ENCODE data around the gene LAT.
"Not testable (repeated sequence)": the region's sequence is repeated elsewhere in the genome, so short reads cannot be mapped to it uniquely, and the experiment has no call there.

Gene LAT

GRCh38 chr16:28984619-28985135 is at the start of gene LAT:
LAT (plus strand) TSS chr16:28985052; CDS start chr16:28985418, 366 bp downstream.
- DNase-seq (ENCODE audit: low read depth in 2 of 3, low spot score in 1 of 3): peak in 2 of 3 donors; percentile 45 to 66

DNA sequence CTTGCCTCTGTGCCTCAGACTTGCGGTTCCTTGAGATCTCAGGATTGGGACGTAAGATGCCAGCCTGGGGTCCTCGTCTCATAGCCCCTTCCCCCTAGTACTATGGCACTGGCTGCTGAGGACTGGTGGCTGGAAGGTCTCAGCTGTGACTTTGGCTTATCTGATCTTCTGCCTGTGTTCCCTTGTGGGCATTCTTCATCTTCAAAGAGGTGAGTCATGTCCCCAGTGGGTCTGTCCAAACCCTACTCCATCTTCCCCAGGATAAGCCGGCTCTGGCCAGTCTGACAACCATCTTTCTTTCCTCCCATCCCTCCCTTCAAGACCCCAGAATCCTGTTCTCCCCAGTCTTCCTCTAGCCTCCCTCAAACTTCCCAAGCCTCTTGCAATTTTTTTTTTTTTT is 49.5 kb upstream of the LAT start:
- DNase-seq (ENCODE audit: low read depth in 2 of 3, low spot score in 1 of 3): no peak

DNA sequence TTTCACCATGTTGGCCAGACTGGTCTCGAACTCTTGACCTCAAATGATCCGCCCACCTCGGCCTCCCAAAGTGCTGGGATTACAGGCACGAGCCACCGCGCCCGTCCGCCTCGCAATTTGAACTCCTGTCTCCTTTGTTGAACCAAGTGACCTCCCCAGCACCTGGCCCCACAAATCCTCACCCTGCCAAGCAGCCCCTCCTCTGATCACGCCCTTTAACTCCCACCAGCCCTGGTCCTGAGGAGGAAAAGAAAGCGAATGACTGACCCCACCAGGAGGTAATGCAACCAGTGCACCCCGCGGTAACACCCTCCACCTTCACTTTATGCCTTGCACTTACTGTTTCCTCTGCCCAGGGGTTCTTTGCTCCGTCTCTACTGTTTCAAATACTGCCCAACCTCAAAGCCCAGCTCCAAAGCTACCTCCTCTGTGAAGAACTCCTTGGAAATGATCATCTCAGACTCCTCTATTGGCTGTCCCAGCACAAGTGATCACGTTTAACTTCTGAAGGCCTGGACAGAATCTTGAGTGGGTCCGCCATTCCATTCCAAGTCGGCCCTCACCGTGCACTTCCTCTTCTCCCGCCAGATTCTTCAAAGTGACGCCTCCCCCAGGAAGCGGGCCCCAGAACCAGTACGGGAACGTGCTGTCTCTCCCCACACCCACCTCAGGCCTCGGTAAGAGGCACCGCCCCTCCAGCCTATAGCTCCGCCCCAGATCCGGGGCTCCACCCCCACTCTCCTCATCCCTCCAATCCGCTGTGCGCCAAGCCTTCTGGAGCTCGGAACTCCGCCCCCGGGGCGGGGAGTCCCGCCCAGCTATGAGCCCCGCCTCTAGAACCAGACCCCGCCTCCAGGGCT is 48.7 kb upstream of the LAT start:
- peak; percentile 79 to 93 (median 91) for DNase-seq (ENCODE audit: low read depth in 2 of 3, low spot score in 1 of 3)

DNA sequence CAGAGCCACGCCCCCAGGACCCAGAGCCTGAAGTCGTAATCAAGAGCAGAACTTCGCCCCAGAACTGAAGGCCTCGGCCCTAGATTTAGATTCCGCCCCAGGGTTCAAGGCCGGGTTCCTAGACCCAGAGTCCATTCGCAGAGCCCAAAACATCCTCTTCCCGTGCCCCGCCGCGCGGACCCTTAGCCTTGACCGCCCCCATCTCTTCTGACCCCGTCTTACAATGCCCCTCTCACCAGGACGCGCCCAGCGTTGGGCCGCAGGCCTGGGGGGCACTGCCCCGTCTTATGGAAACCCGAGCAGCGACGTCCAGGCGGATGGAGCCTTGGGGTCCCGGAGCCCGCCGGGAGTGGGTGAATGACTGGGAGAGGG is 48.1 kb upstream of the LAT start:
- DNase-seq (ENCODE audit: low read depth in 2 of 3, low spot score in 1 of 3): no peak

GRCh38 chr16:28937222-28937876 is 47.5 kb upstream of the LAT start:
- no peak for DNase-seq (ENCODE audit: low read depth in 2 of 3, low spot score in 1 of 3)

DNA sequence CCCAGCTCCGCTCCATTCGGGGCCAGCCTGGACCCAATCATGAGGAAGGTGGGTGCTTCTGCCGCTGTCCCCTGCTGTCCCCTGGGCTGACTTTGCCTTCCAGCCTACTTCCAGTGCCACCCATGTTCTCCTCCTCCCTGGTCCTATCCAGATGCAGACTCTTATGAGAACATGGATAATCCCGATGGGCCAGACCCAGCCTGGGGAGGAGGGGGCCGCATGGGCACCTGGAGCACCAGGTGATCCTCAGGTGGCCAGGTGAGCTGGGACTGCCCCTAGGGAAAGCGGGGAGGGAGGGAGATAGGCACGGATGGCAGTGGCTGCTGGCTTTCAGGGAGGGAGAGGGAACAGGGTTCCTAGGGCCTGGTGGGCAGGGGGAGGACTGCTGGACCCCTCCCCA is 46.1 kb upstream of the LAT start:
- no peak for DNase-seq (ENCODE audit: low read depth in 2 of 3, low spot score in 1 of 3)

DNA sequence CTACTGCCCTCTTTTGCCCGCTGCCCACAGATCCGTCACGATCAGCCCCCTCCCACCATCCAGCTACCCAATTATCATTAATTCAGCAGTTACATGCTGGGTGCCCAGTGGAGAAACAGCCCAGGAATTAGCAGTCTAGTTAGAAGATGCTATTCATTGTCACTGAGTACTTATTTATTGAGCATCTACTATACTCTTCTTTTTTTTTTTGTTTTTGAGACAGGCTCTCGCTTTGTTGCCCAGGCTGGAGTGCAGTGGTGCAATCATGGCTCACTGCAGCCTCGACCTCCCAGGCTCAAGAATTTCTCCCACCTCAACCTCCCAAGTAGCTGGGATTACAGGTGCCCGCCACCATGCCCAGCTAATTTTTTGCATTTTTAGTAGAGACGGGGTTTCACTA is 45.0 kb upstream of the LAT start:
- DNase-seq (ENCODE audit: low read depth in 2 of 3, low spot score in 1 of 3): not testable (repeated sequence)

GRCh38 chr16:28943281-28943680 is 41.6 kb upstream of the LAT start:
- DNase-seq (ENCODE audit: low read depth in 2 of 3, low spot score in 1 of 3): no peak

DNA sequence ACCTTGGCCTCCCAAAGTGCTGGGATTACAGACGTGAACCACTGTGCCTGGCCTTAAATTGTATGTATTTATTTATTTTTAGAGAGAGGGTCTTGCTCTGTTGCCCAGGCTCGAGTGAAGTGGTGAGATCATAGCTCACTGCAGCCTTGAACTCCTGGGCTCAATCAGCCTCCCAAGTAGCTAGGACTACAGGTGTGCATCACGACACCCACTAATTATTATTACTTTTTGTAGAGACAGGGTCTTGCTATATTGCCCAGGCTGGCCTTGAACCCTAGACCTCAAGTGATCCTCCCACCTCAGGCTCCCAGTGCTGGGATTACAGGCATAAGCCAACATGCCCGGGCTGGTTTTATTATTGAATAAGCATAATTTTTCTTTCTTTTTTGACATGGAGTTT is 38.2 kb upstream of the LAT start:
- DNase-seq (ENCODE audit: low read depth in 2 of 3, low spot score in 1 of 3): no peak

DNA sequence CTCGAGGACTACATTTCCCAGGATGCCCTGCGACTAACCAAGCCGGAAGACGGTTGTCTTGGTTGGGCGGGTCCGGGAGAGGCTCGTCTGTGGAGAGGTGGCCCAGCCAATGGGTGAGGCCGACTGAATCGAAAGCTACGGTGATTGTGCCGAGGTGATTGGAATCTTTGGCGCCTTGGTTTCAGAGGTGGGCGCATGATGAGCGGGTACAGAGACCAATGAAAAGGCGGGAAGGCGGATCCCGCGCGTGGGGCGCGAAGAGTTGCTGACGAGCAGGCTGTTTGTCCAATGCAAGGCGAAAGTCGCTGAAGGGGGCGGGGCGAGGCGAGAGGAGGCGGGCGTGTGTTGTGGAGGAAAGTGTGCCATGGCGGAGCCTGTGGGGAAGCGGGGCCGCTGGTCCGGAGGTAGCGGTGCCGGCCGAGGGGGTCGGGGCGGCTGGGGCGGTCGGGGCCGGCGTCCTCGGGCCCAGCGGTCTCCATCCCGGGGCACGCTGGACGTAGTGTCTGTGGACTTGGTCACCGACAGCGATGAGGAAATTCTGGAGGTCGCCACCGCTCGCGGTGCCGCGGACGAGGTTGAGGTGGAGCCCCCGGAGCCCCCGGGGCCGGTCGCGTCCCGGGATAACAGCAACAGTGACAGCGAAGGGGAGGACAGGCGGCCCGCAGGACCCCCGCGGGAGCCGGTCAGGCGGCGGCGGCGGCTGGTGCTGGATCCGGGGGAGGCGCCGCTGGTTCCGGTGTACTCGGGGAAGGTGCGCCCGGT is 34.0 kb upstream of the LAT start, which contains the start of gene NFATC2IP:
Gene NFATC2IP, plus strand, starts transcription at position 290 of the 762 bp plus-strand sequence. Its CDS starts 75 bp downstream, at position 365.
- DNase-seq (ENCODE audit: low read depth in 2 of 3, low spot score in 1 of 3): peak; percentile 100

DNA sequence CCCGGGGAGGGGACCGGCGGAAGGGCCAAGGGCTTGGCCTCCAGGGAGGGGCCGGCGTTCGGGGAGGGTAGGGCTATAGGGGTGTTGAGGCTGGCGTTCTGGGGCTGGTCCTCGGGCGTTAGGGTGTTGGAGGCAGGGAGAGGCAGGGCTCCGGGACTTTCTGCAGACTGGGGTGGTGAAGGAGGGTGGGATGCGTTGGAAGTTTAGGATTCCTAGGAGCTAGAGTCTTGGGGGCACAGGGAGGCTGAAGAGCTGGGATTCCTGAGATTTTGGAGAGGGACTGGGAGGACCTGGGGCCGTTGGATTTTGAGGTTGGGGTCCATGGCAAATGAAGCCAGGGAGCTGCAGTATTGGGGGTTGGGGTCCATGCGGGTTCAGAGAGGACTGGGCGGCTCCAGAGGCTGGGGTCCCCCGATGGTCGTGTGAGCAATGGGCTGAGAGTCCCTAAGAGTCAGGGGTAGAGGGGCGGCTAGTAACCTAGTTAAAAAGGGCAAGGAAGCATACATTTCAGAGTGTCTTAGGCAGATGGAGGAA is 33.4 kb upstream of the LAT start:
- DNase-seq (ENCODE audit: low read depth in 2 of 3, low spot score in 1 of 3): peak in 1 of 3 donors; percentile 33

DNA sequence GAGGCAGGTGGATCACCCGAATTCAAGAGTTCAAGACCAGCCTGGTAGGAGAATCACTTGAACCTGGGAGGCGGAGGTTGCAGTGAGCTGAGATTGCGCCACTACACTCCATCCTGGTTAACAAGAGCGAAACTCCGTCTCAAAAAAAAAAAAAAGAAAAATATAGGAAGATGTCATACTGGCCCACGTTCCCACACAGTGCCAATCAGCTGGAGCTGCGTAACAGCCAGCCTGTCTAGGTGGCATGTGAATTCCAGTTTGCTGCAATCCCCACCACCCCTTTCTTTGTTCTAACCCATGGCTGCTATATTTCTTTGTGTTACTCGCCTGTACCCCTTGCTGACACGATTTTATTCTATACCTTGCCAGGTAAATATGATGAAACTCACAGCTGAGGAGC is 26.6 kb upstream of the LAT start:
- no peak for DNase-seq (ENCODE audit: low read depth in 2 of 3, low spot score in 1 of 3)

DNA sequence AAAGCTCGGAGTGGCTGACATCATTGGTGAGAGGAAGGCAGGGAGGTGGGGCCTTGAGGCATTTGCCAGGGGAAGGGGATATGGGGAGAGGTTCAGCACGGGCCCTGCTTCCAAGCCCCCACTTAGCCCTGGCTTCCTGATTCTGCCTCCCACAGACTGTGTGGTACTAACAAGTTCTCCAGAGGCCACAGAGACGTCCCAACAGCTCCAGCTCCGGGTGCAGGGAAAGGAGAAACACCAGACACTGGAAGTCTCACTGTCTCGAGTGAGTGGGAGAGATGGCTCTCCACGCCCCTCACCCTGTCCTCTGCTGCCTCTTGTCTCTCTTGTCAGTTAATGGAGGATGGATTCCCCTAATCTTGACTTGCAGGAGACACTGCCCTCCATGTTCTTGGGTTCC is 26.0 kb upstream of the LAT start:
- DNase-seq (ENCODE audit: low read depth in 2 of 3, low spot score in 1 of 3): no peak

GRCh38 chr16:28964072-28964471 is 20.8 kb upstream of the LAT start:
- DNase-seq (ENCODE audit: low read depth in 2 of 3, low spot score in 1 of 3): no peak

GRCh38 chr16:28964496-28964895 is 20.4 kb upstream of the LAT start:
- no peak for DNase-seq (ENCODE audit: low read depth in 2 of 3, low spot score in 1 of 3)

DNA sequence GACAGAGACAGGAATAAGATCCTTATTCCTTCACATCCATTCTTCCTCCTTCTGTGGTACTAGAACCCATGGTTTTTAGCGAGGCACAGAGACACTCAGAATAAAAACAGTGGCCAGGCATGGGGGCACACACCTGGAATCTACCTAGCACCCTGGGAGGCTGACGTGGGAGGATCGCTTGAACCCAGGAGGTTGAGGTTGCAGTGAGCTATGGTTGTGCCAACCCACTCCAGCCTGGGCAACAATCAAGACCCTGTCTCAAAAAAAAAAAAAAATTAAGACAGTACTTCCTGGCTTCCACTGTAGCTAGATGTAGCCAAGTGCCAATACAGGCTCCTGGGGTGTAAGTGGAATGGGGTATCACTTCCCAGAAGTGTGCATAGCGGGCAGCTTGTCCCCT is 17.7 kb upstream of the LAT start:
- no peak for DNase-seq (ENCODE audit: low read depth in 2 of 3, low spot score in 1 of 3)

DNA sequence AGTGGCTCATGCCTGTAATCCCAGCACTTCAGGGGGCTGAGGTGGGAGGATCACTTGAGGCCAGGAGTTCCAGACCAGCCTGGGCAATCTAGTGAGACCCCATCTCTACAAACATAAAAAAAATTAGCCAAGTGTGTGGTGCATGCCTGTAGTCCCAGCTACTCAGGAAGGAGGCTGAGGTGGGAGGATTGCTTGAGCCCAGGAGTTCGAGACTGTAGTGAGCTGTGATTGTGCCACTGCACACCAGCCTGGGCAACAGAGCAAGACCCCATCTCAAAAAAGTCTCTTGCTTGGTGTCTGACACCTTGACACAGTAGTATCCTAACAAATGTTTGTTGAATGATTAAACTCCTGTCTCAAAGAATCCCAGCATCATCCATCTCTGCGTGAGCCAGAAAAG is 15.2 kb upstream of the LAT start:
- DNase-seq (ENCODE audit: low read depth in 2 of 3, low spot score in 1 of 3): not testable (repeated sequence)

GRCh38 chr16:28974007-28974436 is 10.8 kb upstream of the LAT start:
- no peak for DNase-seq (ENCODE audit: low read depth in 2 of 3, low spot score in 1 of 3)

DNA sequence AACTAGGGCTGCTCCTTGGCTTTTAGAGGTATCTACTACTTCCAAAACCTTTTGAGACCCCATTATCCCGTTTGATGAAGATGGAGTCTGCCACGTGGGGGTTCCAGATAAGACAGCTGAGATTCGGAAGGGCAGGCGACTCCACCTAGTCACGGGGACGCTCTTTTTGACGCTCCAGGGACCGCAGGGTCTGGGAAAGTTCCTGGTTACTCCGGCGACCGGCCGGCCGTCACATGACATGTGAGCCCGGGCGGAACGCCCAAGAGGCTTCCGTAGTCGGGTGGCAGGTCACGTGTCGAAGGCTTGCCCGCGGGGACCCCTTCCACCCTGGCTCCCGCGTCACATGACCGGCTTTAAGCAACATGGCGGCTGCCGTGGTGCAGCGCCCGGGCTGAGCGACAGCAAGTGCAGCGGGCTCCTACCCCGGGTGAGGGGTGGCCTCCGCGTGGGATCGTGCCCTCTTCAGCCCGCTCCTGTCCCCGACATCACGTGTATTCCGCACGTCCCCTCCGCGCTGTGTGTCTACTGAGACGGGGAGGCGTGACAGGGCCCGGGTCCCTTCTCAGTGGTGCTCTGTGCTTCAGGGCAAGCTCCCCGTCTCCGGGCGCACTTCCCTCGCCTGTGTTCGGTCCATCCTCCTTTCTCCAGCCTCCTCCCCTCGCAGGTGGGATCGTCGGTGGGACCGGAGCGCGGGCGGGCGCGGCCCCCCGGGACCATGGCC is 10.3 kb upstream of the LAT start, which contains the start of gene SPNS1:
Gene SPNS1, plus strand, starts transcription at position 342 of the 721 bp plus-strand sequence. Its CDS starts 374 bp downstream, at position 716.
- peak; percentile 86 to 94 (median 91) for DNase-seq (ENCODE audit: low read depth in 2 of 3, low spot score in 1 of 3)

GRCh38 chr16:28975158-28975599 is 9.7 kb upstream of the LAT start:
- DNase-seq (ENCODE audit: low read depth in 2 of 3, low spot score in 1 of 3): no peak

Measured in stimulated activated CD4-positive, alpha-beta T cell treated with anti-CD3 and anti-CD28 coated beads, Interleukin-12 subunit alpha, Interleukin-12 subunit beta, amount 100 ng/mL, for 48 hours (primary cell).